Gastrocnemius medialis (tissue), 4 donors: Measurements from ENCODE around the gene MAML3.

Experiments
- CTCF ChIP-seq, 5 experiments: fragments of 450-650 bp in 3 of 5; fragments of 200-600 bp in 2 of 5; sonication (generic) in 2 of 5; IDR thresholded peaks in 4 of 5; conservative IDR thresholded peaks in 1 of 5; 1 replicate in 4 of 5; 2 replicates in 1 of 5; pipeline ENCODE4 v1.5.1; 2016 to 2019; ENCODE audit warnings: antibody characterized with exemption in 5 of 5, mild to moderate bottlenecking in 3 of 5, moderate library complexity in 3 of 5
- POLR2A ChIP-seq, 2 donors: fragments of 450-650 bp; IDR thresholded peaks; one replicate each; pipeline ENCODE4 v1.6.1; 2017; ENCODE audit warnings: antibody characterized with exemption in 2 of 2, mild to moderate bottlenecking in 2 of 2, moderate library complexity in 2 of 2

- TF ChIP-seq CTCF (IDR thresholded peaks at IDR 0.05 in 4 of 5, conservative IDR thresholded peaks at IDR 0.05 in 1 of 5) (peak in 4 of 5 experiments; percentile 10 to 53 (median 34)), POLR2A (IDR thresholded peaks at IDR 0.05) (no peak)
Observed at GRCh38 chr4:140052050-140052449, 101.9 kb downstream of the MAML3 start.
